ENCODE results near the gene PSMG3. TPM values are rescaled to one million over a fixed set of nuclear protein-coding genes. Genes with fewer than 3 reads are reported as not detected.

Gene PSMG3
- total and polyA plus RNA-seq, 2 of the 8 experiments (the other 6 are each of a cell fraction or from before 2014, with no cell fraction given): 30.2 to 62.0 TPM

DNA sequence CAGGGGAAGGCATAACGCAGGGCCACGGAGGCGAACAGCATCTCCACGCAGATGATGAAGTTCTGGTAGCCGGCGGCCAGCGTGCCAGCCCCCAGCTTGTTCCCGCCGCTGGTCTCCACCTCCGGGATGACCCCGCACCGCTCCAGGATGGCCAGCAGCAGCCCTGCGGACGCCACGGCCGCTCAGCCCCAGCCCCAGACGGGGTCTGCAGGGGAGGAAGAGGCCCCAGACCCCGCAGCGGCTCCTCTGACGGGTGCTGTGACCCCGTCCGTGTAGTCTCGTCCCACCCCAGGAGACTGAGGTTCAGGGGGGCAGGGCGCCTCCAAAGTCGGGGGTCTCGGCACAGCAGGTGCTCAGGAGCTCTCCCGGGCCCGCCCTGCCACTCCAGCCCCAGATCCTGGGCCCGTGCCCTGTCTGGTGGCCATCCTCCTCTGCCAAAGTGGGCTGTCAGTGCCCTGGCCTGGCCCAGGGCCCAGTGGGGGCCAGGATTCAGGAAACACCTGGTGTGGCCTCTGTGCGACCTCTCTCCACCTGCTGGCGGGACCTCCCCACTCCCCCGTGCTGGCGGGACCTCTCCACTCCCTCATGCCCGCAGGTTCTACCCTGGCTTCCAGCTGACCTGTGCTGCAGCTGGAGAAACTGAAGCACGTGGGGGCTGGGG is 21.9 kb downstream of the PSMG3 start:
- no peak for TF ChIP-seq SP2 (IDR thresholded peaks at IDR 0.05; ENCODE audit: low read length)
- TF ChIP-seq GABPA (IDR thresholded peaks at IDR 0.05; ENCODE audit: borderline replicate concordance, insufficient read depth, low read length): peak; percentile 56; the same call in 1 of the 2 replicates
- no peak for TF ChIP-seq MAFK (IDR thresholded peaks at IDR 0.05; ENCODE audit: low read depth, low read length)
- Histone ChIP-seq H3K27ac (ENCODE audit: low read depth, low read length) (no peak overlapping the region), H2BK5ac (ENCODE audit: low read depth, low read length) (0 out of 2 replicates have a peak overlapping the region, but pooled peaks have one; percentile 21), H3K4me2 (ENCODE audit: insufficient read depth in 1 of 2, low read depth in 2 of 2, low read length in 2 of 2) (no peak overlapping the region), H2AFZ (ENCODE audit: low read length) (no peak overlapping the region), H3K79me1 (ENCODE audit: low read depth, low read length) (no peaks in the 10 kb centered on the region), H3K18ac (ENCODE audit: extremely low read depth, low read length) (no peak overlapping the region), H2BK12ac (ENCODE audit: low read depth, low read length) (no peak overlapping the region), H3K79me2 (ENCODE audit: control insufficient read depth in 1 of 2, insufficient read depth in 2 of 2, low read length in 2 of 2) (no peaks in the 10 kb centered on the region), H3K56ac (replicated peaks; ENCODE audit: insufficient read length, low read depth, low read length) (no peak overlapping the region), H3K9me3 (ENCODE audit: insufficient read depth in 2 of 2, low read depth in 1 of 2, low read length in 1 of 2) (no peaks in the 10 kb centered on the region), H3K27me3 (replicated peaks in 1 of 4; ENCODE audit: control insufficient read depth in 3 of 4, extremely low read depth in 1 of 4, insufficient read depth in 3 of 4, low read length in 3 of 4) (no peaks in the 10 kb centered on the region), H3K9ac (replicated peaks in 1 of 4; ENCODE audit: extremely low read depth in 1 of 4, low read depth in 3 of 4, low read length in 3 of 4) (no peak overlapping the region; a peak in 1 of 7 replicates), H2BK20ac (ENCODE audit: low read length) (no peak overlapping the region), H3K4ac (replicated peaks; ENCODE audit: insufficient read length, low read depth, low read length) (no peak overlapping the region), H3K4me1 (replicated peaks in 1 of 4; ENCODE audit: control insufficient read depth in 3 of 4, insufficient read depth in 4 of 4, low read length in 3 of 4) (no peaks in the 10 kb centered on the region), H3K23ac (ENCODE audit: insufficient read length) (no peak overlapping the region), H2BK120ac (replicated peaks; ENCODE audit: low read depth, low read length) (no peak overlapping the region), H2BK15ac (ENCODE audit: low read length) (no peak overlapping the region), H4K5ac (ENCODE audit: insufficient read length, low read depth, low read length) (no peak overlapping the region), H3K36me3 (ENCODE audit: control insufficient read depth in 2 of 4, insufficient read depth in 4 of 4, low read length in 3 of 4) (no peaks in the 10 kb centered on the region), H3K14ac (ENCODE audit: insufficient read length) (no peak overlapping the region), H4K8ac (ENCODE audit: extremely low read depth, insufficient read depth, low read length) (no peak overlapping the region), H3K4me3 (ENCODE audit: extremely low read depth in 1 of 4, insufficient read depth in 2 of 4, low read depth in 3 of 4, low read length in 4 of 4) (no peak overlapping the region), H4K91ac (replicated peaks; ENCODE audit: insufficient read length, low read length) (no peak overlapping the region), H4K20me1 (replicated peaks in 1 of 2; ENCODE audit: control insufficient read depth in 1 of 2, insufficient read depth in 2 of 2, low read length in 2 of 2) (peaks cover 0 to 3% of the 10 kb centered on the region in 2 experiments), H3K23me2 (ENCODE audit: low read depth, low read length) (no peaks in the 10 kb centered on the region), H2AK5ac (ENCODE audit: low read depth, low read length) (no peak overlapping the region)
- no peak for DNase-seq (ENCODE audit: low read depth in 1 of 2, low spot score in 2 of 2)
- 91% methylated on average over 33 of the region's 35 CpGs; no CpG with 5 or more reads in 1 of the 2 experiments for WGBS, 2 experiments (ENCODE audit: extremely low coverage in 1 of 2, insufficient coverage in 1 of 2, insufficient read length in 1 of 2, insufficient replicate concordance in 2 of 2, low coverage in 1 of 2, low lambda C conversion rate in 2 of 2, missing lambda C conversion rate in 1 of 2)
- no peak for FAIRE-seq
- ChIA-PET CTCF (ENCODE audit: partially characterized antibody) (interaction anchor here (0.6 to 1.7 kb wide), 7 partner anchors 8 to 211 kb away, joined by 3 to 12 read pairs (median 4); partner anchors contain the start of gene TMEM184A), POLR2A (ENCODE audit: partially characterized antibody) (interaction anchor here (1.0 to 1.4 kb wide), 3 partner anchors 8 to 73 kb away, joined by 3 to 5 read pairs (median 4); partner anchors contain the start of gene TMEM184A)
